PC-3 (cell line): ENCODE results near the gene ZC3H6.

ENCODE experiments used
- EZH2 ChIP-seq: fragments of 300-600 bp; sonication (generic); IDR thresholded peaks from one replicate; pipeline ENCODE4 v1.6.1; 2017; ENCODE audit warnings: antibody characterized with exemption, mild to moderate bottlenecking, low read length; ENCODE audit not compliant: unreplicated experiment
- TF ChIP-seq, protein P1 (sequence below): fragments of 300-600 bp; sonication (generic); conservative IDR thresholded peaks from 2 replicates; pipeline ENCODE4 v1.5.1; 2017; ENCODE audit warnings: antibody characterized with exemption, low read depth, mild to moderate bottlenecking, low read length

DNA sequence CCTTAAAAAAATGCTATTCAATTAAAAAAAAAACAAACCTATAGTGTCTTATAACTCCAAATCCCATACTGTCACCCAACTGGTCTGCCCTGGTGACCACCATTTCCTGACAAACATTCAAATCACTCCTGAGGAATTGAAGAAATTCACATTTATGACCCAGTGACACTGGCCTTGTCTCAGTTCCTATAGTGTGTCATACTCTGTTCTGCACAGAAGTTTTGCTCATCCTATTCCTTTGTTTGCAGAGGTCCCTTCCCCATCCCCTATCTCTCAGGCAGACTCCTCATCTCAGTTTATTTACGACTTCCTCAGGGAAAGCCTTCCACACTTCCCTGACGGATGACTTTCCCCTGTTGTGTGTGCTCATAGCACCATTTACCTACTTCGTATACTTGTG lies 14.7 kb downstream of the ZC3H6 start:
- TF ChIP-seq, protein P1, sequence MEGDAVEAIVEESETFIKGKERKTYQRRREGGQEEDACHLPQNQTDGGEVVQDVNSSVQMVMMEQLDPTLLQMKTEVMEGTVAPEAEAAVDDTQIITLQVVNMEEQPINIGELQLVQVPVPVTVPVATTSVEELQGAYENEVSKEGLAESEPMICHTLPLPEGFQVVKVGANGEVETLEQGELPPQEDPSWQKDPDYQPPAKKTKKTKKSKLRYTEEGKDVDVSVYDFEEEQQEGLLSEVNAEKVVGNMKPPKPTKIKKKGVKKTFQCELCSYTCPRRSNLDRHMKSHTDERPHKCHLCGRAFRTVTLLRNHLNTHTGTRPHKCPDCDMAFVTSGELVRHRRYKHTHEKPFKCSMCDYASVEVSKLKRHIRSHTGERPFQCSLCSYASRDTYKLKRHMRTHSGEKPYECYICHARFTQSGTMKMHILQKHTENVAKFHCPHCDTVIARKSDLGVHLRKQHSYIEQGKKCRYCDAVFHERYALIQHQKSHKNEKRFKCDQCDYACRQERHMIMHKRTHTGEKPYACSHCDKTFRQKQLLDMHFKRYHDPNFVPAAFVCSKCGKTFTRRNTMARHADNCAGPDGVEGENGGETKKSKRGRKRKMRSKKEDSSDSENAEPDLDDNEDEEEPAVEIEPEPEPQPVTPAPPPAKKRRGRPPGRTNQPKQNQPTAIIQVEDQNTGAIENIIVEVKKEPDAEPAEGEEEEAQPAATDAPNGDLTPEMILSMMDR: no peak
- no peak for TF ChIP-seq EZH2
